NCI-H146 (cell line): ENCODE results near the gene MRPS31.
"Not testable (repeated sequence)": the region's sequence is repeated elsewhere in the genome, so short reads cannot be mapped to it uniquely, and the experiment has no call there.

Experiments
- DNase-seq: peaks from one replicate; lab custom pipeline; 2025; lab: John Stamatoyannopoulos, UW

MRPS31 gene

DNA sequence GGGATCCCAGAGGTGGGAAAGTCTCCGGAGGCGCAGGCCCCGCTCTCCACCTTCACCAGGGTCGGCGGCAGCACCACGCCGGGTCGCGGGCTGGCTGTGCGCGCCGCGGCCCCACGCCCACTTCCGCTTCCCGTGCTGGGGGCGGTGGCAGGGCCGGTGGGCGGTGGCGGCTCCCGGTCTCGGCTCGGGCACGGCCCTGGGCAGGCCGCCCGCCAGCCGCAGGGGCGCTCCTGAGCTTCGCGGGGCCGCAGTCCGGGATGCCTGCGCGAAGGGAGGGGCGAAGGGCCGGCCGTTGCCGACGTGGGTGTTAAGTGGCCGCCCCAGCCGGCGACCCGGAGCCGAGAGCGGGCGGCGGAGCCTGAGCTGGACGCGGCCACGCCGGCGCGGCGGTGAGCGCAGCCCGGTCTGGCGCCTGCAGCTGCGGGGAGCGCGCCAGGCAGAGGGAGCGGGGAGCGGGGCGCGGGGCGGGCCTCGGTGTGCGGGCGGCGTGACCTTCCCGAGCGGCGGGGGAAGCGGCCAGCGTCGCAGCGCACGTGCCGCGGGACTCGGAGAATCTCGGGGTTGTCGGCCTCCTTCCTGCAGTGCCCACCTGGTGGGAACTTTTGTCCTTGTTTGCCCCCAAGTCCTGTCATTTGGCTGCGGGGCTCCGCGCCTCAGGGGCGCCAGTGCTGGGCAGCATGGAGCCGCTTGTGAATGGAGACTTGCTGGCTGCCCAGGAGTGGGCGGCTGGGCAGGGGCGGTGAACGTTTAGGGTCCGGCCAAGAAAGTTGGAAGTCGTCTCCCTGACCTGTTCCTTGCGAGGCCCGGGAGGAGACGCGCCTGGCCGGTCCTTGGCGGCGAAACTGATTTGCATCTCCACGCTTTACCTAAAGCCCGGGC, 18.5 kb upstream of the MRPS31 start, which contains the start of gene SLC25A15:
Gene SLC25A15 (plus strand): TSS at position 337 of the 879 bp plus-strand sequence. CDS start 3,616 bp downstream, outside the sequence.
- DNase-seq = peak; percentile 87

DNA sequence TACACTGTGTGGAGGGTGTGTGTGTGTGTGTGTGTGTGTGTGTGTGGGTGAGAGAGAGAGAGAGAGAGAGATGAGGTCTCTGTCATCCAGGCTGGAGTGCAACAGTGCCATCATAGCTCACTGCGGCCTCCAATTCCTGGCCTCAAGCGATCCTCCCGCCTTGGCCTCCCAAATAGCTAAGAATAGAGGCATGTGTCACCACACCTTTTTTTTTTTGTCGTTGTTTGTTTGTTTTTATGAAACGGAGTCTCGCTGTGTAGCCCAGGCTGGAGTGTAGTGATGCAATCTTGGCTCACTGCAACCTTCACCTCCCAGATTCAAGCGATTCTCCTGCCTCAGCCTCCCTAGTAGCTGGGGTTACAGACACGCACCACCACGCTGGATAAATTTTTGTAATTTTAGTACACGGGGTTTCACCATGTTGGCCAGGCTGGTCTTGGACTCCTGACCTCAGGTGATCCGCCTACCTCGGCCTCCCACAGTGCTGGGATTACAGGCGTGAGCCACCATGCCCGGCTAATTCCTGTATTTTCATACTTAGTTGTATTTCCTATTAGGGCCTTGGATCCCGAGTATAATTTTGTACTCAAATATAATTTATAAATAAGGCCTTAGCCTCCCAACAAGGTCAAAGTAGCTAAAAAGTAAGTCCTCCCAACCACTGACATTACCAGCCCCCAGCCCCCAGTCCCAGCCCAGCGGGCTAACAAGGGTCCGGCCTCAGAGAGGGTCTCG, 17.7 kb upstream of the MRPS31 start:
- DNase-seq = not testable (repeated sequence)

DNA sequence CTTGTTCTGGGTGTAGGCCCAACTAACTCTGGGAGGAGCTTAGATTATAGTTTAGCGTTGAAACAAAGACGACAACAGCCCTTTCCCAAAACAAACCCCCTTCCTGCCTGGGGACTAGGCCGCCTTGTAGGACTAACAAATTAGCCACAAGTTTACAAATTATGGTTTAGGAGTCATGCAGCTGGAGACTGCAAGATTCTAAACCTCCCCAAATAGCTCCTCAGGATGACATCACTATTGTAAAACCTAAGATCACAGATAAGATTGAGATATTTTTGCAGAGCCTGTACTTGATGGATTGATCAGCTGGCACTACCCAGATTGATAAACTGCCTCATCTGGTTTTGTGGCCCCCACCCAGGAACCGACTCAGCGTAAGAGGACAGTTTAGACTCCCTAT, 16.1 kb upstream of the MRPS31 start:
- DNase-seq = no peak

DNA sequence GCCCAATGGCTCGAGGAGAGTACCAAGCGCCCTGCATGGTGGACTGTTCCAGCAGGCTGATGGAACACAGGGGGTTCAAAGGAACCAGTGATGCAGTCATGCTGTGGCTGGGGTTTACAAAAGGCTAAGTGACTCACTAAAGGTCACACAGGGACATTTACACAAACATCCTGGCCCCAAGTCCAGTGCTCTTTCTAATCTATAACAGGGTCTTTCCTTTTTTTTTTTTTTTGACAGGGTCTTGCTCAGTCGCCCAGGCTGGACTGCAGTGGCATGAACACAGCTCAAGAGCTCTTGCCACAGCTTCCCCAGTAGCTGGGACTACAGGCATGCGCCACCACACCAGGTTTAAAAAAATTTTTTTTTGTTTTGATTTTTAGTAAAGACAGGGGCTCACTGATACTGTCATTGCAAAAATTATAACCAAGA, 15.6 kb upstream of the MRPS31 start:
- no peak for DNase-seq

DNA sequence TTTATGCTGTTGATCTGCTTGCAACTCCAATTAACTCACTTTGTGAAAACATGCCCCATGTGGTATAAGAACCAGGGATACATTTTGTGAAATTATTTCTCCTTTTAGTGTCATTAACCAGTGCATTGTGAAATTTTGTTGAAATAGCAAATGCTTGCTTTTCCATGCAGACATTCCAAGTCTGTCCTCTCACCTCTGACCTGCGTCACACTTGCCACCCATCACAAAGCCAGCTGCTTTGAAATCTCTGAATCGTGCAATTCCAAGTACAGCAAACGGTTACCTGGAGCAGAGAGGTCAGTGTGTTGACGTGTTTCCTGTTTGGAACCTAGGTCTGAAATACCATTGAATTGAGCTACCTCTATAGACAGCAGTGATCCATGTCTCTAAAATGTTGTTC, 13.6 kb upstream of the MRPS31 start:
- DNase-seq = no peak

DNA sequence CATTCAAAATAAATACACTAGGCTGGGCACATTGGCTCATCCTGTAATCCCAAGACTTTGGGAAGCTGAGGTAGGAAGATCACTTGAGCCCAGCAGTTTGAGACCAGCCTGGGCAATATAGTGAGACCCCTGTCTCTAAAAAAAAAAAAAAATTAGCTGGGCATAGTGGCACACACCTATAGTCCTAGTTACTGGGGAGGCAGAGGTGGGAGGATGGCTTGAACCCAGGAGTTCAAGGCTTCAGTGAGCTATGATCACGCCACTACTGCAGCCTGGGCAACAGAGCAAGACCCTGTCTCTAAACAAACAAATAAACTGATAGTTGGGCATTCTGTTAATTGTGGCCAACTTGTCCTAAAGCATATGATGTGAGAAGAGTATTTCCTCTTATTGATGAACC, 12.0 kb upstream of the MRPS31 start:
- not testable (repeated sequence) for DNase-seq

DNA sequence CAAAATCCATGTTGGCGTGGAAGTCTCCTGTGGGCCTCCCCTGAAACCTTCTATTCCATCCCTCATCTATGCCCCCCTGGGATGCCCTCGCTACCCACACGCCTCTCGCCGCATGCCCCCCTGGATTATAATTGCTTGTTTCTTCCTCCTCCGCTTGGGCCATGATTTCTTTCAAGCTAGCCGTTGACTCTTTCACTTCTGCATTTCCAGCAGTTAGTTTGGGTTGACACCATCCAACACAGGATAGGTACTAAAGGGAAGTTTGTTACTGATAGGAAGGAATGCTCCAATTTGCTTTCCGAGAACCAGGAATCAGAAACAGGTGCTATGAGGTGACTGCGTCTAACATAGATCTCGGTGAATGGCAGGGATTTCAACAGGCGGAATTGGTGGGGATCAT, 10.7 kb upstream of the MRPS31 start:
- DNase-seq = no peak

DNA sequence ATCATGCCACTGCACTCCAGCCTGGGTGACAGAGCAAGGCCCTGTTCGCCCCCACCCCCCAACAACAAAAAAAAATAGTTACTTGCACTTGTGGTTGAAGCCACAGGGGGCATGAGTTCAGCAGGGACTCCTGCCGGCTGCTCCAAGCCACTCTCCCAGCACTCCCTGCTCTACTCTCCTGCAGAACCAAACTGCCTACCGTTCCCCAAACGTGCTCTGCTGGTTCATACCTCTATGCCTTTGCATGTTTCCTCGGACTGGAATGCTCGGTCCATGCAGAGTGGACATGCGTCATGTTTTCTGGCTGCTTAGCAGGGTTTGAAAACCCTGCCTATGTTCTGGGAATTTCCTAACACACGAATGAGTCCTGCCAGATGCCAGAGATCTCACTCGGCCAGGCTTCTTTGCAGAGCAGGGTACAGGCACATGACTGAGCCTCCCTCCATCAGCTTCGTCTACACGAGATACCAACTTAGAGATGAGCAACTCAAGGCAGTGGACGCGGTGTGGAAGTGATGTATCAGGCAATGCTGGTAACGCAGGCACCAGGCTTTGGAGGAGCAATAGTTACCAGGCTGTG, 9.9 kb upstream of the MRPS31 start:
- DNase-seq = no peak

DNA sequence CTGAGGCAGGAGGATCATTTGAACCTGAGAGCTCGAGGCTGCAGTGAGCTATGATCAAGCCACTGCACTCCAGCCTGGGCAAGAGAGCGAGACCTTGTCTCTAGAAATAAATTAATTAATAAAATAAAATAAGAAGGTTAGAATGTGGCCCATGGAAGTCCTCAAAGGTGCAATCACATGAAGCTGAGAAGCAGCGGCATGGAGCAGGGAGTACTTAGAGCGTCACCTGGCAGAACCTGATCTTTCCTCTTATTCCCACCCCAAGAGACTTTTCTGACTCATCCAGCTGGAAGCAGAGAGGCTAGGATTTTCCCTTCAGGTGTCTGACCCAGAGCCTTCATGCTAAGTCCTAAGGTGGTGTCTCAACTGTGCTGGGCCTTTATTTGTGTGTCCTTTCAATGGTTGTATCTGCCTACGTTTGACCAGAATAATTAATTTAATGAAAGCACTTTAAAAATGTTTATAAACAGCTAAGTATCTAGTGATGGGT, 8.9 kb upstream of the MRPS31 start:
- no peak for DNase-seq

DNA sequence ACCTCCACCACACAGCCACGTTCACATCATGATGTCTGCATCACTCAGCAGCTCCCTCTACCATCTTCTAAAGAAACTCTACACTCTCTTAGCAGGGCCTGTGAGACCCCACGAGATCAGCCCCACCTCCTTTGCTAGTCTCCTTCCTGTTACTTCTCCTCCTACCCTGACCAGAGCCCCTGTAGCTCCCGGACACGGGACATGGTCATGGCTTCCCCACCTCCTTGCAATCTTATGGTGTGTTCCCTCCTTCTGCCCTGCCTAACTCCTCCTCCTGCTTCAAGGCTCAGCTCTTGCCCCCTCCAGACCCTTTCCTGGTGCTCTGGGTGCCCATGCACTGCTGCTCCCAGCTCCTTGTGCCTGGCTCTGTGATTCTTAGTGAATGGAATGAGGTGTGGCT, 8.1 kb upstream of the MRPS31 start:
- DNase-seq = no peak

DNA sequence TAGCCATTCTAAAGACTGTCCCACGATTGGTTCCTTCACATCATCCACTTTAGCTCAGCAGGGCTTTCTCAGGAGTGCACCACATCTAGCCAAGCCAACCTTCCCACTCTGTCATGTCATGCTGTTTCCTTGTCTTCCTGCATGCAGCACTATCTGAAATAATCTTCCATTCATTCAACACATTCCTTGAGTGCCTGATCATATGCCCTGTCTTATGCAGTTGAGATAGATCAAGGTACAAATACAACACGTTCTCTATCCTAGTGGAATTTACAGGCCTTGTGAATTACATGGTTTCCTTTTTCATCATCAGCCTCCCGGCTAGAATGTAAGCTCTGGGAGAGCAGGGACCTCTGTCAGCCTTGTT, 6.8 kb upstream of the MRPS31 start:
- DNase-seq = no peak

DNA sequence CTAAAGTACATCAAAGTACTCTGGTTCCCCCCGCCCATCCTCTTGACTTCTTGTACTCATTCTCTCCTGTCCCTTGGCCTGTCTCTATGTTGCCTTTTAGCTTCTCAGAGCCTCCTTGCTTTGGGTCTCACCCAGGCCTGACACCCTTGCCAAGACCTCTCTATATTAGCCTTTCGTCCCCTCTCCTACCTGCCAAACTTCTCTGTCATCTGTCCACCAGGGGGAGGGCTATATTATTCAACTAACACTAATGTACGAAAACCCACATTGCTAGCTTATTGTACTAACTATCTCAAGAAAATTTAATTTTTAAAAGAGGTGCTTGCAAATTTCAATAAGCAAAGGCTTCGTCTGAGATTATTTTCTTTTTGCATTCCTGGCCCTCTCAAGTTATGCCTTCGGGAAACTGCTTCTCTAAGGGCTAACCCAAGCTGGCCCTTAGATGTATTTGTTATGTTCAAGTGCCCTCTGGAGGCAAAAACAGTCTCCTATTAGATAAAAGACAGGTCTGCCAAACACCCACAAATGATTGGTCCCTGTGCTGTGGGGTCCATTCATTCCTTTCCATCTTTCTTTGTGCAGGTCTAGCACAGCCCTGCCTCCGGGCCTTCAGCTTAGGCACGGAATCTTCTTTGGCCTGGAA, 6.3 kb upstream of the MRPS31 start:
- DNase-seq = peak; percentile 56

DNA sequence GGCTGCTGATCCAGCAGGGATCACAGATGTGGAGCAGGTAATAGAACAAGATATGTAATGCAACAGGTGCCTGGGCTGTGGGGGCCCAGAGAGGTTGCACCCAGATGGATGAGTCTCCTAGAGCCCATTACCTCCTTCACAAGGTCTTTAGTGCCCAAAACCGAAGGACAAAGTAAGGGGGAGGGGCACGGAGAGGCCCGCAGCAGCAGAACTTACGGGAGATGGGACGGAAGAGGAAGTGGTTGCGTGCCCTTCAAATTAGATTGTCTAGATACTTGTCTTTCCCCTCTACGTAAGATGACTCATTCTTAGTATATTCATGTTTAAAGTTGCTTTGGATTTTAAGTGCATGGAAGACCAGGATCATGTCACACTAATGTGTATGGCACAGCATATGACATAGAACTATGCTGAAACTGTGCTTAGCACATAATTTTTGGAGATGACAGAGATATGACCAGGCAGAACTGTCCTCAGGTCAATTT, 5.7 kb upstream of the MRPS31 start:
- no peak for DNase-seq

DNA sequence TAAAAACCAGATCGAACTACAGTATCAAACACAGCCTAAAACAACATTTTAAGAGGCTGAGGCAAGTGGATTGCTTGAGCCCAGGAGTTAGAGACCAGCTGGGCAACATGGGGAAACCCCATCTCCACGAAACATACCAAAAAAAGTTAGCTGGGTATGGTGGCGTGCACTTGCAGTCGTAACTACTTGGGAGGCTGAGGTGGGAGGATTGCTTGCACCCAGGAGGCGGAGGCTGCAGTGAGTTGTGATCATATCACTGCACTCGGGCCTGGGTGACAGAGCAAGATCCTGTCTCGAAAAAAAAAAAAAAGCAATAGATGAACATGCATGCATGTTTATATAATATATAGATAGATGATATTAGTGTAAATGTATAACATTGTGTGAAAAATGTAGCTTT, 5.2 kb upstream of the MRPS31 start:
- no peak for DNase-seq

DNA sequence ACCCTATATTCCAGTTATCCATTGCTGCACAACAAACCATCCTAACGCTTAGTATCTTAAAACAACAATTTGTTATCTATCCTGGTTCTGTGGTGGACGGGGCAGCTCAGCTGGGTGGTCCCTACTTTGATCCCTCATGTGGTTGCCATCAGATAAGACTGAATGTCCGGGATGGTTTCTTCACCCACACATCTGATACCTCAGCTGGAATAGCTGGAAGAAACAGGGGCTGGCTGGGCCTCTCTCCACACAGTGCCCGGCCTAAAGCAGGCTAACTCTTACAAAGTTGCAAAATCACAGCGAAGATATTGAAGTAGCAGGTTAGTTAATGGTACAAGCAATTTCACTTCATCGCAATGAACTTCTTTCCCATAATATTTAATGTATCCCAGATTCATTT, 3.7 kb upstream of the MRPS31 start:
- no peak for DNase-seq

DNA sequence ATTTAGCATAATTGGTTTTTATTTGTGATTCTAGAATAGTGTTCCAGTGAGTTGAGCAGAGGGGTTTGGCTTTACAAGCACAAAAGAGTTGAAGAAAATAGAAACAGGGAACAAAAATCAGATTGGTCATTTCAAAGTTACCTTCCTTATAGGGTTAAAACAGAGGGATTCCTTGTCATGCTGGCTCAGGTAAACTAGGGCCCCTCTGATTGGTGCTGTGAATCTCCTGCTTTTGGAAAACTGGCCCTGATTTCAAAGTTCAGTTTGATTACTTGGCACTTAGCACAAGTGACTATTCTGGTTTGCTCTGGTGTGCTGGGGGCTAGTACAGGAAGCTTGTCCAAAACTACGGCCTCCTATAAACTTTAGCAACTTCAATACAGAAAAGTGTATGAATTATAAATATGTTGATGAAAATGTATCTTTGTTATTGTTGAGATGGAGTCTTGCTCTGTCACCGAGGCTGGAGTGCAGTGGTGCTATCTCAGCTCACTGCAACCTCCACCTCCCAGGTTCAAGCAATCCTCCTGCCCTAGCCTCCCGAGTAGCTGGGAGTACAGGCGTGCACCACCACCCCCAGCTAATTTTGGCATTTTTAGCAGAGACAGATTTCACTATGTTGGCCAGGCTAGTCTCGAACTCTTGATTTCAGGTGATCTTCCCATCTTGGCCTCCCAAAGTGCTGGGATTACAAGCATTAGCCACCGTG, 1.9 kb upstream of the MRPS31 start:
- DNase-seq = no peak

DNA sequence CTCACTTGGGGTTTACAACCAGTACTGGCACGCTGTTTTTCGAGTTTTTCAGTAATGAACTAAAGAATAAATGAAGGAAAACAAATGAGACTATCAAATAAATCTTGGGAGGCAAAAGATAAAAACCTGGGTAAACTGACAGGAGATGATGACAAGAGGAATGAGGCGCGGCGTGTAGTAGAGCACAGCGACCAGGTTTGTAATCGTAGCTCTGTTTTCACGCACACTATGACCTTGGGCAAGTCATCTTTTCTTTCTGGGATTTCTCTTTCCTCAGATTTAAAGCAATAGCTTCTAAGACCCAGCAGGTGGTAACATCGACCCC, 419 bp downstream of the MRPS31 start:
- DNase-seq = no peak

DNA sequence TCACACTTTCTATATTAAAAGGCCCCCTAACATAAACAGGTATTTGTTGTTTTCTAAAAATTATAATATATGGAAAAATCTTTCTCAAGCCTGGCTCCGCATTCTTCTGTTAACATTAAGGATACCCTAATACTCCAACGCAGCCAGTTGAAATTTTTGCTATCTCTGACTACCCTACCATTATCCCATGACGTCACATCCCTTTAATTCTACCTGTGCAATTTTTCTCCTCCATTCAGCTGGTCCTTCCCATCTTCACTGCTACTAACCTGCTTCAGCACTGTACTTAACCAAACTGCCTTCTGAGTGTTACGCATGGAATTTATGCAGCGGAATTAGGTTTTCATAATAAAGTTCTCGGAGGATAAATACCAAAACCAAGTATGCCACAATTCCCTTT, 1.0 kb downstream of the MRPS31 start:
- DNase-seq = peak; percentile 15

DNA sequence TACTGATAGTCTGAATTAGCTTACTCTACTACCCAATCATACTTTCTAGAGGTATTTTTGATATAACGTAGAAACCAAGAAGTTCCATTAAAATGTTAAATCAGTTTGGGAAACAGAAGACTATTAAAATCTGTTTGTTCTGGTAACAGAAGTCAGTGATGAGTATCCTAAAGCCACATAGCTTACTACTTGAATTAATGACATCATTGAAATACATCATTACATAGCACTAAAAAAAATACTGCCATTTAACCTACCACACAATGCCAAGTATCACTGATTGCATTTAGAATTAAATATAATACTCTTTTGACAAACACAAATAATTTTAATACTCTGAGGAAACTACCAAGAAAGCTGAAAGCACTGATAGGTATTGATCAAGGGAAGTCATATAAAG, 5.4 kb downstream of the MRPS31 start:
- no peak for DNase-seq

DNA sequence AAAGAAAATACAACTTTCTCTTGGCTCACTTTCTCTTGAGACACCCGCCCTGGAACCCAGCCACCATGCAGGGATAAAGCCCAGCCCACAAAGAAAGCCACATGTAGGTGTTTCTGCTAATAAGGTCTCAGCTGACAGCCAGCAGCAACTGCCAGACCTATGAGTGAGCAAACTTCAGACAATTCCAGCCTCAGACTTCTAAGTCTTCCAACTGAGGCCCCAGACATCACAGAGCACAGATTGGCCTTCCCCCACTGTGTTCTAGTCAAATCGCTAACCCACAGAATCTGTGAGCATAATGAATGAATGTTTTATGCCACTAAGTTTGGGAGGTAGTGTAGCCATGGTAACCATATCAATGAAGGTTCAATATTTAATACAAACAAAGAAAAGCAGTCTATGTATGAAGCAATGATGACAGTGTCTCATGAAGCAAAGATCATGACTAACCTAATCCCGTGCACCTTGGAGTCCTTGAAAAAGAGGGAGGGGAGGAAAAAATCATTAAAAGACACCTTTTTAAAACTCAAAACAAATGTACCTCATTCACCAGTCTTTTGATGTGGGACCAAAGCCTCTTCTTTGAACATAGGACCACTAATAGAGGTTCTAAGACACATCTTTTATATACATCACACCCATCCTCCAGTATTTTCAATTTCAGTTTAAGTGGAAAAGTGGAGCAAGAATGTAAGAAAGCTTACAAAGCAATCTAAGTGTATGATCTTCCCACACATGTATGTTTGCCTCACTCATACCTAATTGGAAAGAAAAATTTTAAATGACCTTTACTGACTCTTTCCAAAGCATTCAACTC, 6.2 kb downstream of the MRPS31 start:
- DNase-seq = no peak

DNA sequence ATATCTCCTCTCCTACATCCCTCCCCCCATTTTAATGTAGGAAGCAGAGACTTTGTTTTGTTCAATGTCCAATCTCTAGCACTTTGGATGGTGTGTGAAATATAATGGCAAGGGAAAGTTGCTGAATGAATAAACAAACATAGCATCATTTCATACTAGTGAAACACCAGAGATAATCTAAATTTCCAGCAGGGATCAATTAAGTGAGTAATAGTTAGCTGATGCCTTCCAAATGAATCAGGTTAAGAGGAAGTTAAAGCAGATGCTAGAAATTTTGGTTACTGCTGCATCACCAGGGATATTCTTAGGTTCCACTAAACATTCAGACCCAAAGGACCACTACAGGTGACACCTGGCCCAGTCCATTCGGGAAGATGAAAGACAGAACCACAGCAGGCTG, 8.1 kb downstream of the MRPS31 start:
- DNase-seq = no peak
